GM18520 (cell line): Measurements from ENCODE around the gene TPST1.

Experiments
- ATAC-seq: cut with Tn5 transposase; IDR thresholded peaks from one replicate; pipeline ENCODE4 v1.9.1; 2021; ENCODE audit not compliant: unreplicated experiment

TPST1 gene

GRCh38 chr7:66237906-66238772, 33.0 kb downstream of the TPST1 start:
- ATAC-seq = no peak

- no peak for ATAC-seq
These were observed 33.8 kb downstream of the TPST1 start for GRCh38 chr7:66238773-66239466.

GRCh38 chr7:66239467-66239856, 34.3 kb downstream of the TPST1 start:
- no peak for ATAC-seq

- ATAC-seq = no peak
These were observed 39.9 kb downstream of the TPST1 start for GRCh38 chr7:66245008-66245407.

- ATAC-seq = no peak
These were observed 41.5 kb downstream of the TPST1 start for GRCh38 chr7:66246554-66247171.

GRCh38 chr7:66247380-66248078, 42.4 kb downstream of the TPST1 start:
- no peak for ATAC-seq

GRCh38 chr7:66250711-66251110, 45.6 kb downstream of the TPST1 start:
- ATAC-seq = no peak

- ATAC-seq = no peak
These were observed 50.5 kb downstream of the TPST1 start for GRCh38 chr7:66255534-66256100.

- ATAC-seq = no peak
These were observed 51.1 kb downstream of the TPST1 start for GRCh38 chr7:66256281-66256680.

- ATAC-seq = no peak
These were observed 52.3 kb downstream of the TPST1 start for GRCh38 chr7:66257481-66257880.

GRCh38 chr7:66258409-66258808, 53.3 kb downstream of the TPST1 start:
- ATAC-seq = no peak

- ATAC-seq = no peak
These were observed 56.8 kb downstream of the TPST1 start for GRCh38 chr7:66261941-66262340.

- ATAC-seq = no peak
These were observed 58.8 kb downstream of the TPST1 start for GRCh38 chr7:66263936-66264335.

- ATAC-seq = no peak
These were observed 60.4 kb downstream of the TPST1 start for GRCh38 chr7:66265566-66265965.

- no peak for ATAC-seq
These were observed 62.1 kb downstream of the TPST1 start for GRCh38 chr7:66267249-66267648.

- no peak for ATAC-seq
These were observed 64.8 kb downstream of the TPST1 start for GRCh38 chr7:66269978-66270377.

GRCh38 chr7:66272321-66272720, 67.2 kb downstream of the TPST1 start:
- no peak for ATAC-seq

- no peak for ATAC-seq
These were observed 71.2 kb downstream of the TPST1 start for GRCh38 chr7:66276363-66276762.

- no peak for ATAC-seq
These were observed 72.4 kb downstream of the TPST1 start for GRCh38 chr7:66277492-66277891.

GRCh38 chr7:66279912-66280311, 74.8 kb downstream of the TPST1 start:
- ATAC-seq = no peak
